ENCODE results near the gene PRR18. TPM values are rescaled to one million over a fixed set of nuclear protein-coding genes. Genes with fewer than 3 reads are reported as not detected.
A peak's percentile ranks its signal among the peaks of the same experiment; 100 is the strongest.

Gene PRR18
- total and polyA plus RNA-seq, 4 donors, result 0.29 to 2.8 (median 1.1) TPM

- DNase-seq (ENCODE audit: low spot score), result no peak
- Histone ChIP-seq H3K4me3 (ENCODE audit: low read depth in 1 of 3, low read length in 3 of 3) (no peak overlapping the region), H3K9me3 (ENCODE audit: control insufficient read depth in 4 of 4, low read length in 3 of 4) (no peaks in the 10 kb centered on the region), H3K4me1 (ENCODE audit: control insufficient read depth in 4 of 4, insufficient read depth in 4 of 4, low read length in 3 of 4) (peaks cover 1 to 40% (median 16%) of the 10 kb centered on the region in 4 donors), H3K27ac (ENCODE audit: low read depth in 1 of 2, low read length in 2 of 2) (peak overlapping the region; percentile 65 to 84), H3K27me3 (ENCODE audit: control insufficient read depth in 4 of 4, insufficient read depth in 4 of 4, low read length in 3 of 4) (no peaks in the 10 kb centered on the region), H3K36me3 (ENCODE audit: control insufficient read depth in 4 of 4, insufficient read depth in 3 of 4, low read depth in 1 of 4, low read length in 3 of 4) (no peaks in the 10 kb centered on the region), H3K9ac (ENCODE audit: low read depth in 1 of 2, low read length in 2 of 2) (no peak overlapping the region)
- WGBS, result 50% methylated on average over 6 of the region's 6 CpGs
- TF ChIP-seq CTCF (IDR thresholded peaks at IDR 0.05; ENCODE audit: low read depth, low read length, missing input control) (no peak), JUND (IDR thresholded peaks at IDR 0.05) (peak in 1 of 2 donors; percentile 67), SP1 (IDR thresholded peaks at IDR 0.05) (peak; percentile 84), HNF4A (conservative IDR thresholded peaks at IDR 0.05) (peak; percentile 77 to 86), ZBTB33 (IDR thresholded peaks at IDR 0.05) (peak; percentile 82), TAF1 (conservative IDR thresholded peaks at IDR 0.05) (no peak), RXRA (IDR thresholded peaks at IDR 0.05) (peak; percentile 80 to 93), FOXA2 (IDR thresholded peaks at IDR 0.05) (no peak), EGR1 (IDR thresholded peaks at IDR 0.05; ENCODE audit: low read depth in 2 of 2) (peak; percentile 63 to 92), FOXA1 (IDR thresholded peaks at IDR 0.05) (no peak), MAX (IDR thresholded peaks at IDR 0.05) (peak; percentile 37), YY1 (IDR thresholded peaks at IDR 0.05) (peak; percentile 71), RAD21 (IDR thresholded peaks at IDR 0.05) (peak in 1 of 2 donors; percentile 17), NR2F2 (IDR thresholded peaks at IDR 0.05) (peak; percentile 23), ATF3 (IDR thresholded peaks at IDR 0.05) (peak; percentile 39), GABPA (IDR thresholded peaks at IDR 0.05 in 1 of 2, conservative IDR thresholded peaks at IDR 0.05 in 1 of 2) (no peak), HNF4G (IDR thresholded peaks at IDR 0.05) (no peak), REST (IDR thresholded peaks at IDR 0.05) (peak; percentile 35)
Measured at GRCh38 chr6:166348305-166348949, 40.2 kb upstream of the PRR18 start.
